BE2C (cell line): ENCODE data around the gene ZNF827.

Experiments
- DNase-seq: peaks from one replicate; pipeline ENCODE4 v3.0.0-alpha.2; 2020
- H3K27me3 ChIP-seq: fragments of 250-450 bp; sonication (Bioruptor Pico); 2 replicates; pipeline ENCODE4 v1.5.1; 2020; ENCODE audit warnings: mild to moderate bottlenecking
- H3K36me3 ChIP-seq: fragments of 250-450 bp; sonication (Bioruptor Pico); 2 replicates; pipeline ENCODE4 v1.5.1; 2020; ENCODE audit warnings: mild to moderate bottlenecking
- H3K4me1 ChIP-seq: fragments of 250-450 bp; sonication (Bioruptor Pico); 2 replicates; pipeline ENCODE4 v1.5.1; 2020
- H3K4me3 ChIP-seq: 2 replicates; pipeline ENCODE4 v1.5.1; 2011; ENCODE audit warnings: low read depth, low read length
- H3K9me3 ChIP-seq: fragments of 250-450 bp; sonication (Bioruptor Pico); 2 replicates; pipeline ENCODE4 v1.5.1; 2020
- CTCF ChIP-seq: IDR thresholded peaks from 2 replicates; pipeline ENCODE4 v1.5.1; 2012; ENCODE audit warnings: mild to moderate bottlenecking, low read depth, low read length

ZNF827 gene

GRCh38 chr4:145860897-145861296, 77.7 kb downstream of the ZNF827 start:
- H3K4me1 ChIP-seq, result no peaks in the 10 kb centered on the region
- H3K9me3 ChIP-seq, result no peaks in the 10 kb centered on the region
- no peak overlapping the region for H3K4me3 ChIP-seq
- no peak for DNase-seq
- H3K27me3 ChIP-seq, result no peaks in the 10 kb centered on the region
- no peak for TF ChIP-seq CTCF
- no peaks in the 10 kb centered on the region for H3K36me3 ChIP-seq

GRCh38 chr4:145860446-145860845, 78.2 kb downstream of the ZNF827 start:
- no peak for TF ChIP-seq CTCF
- H3K4me3 ChIP-seq, result no peak overlapping the region
- H3K9me3 ChIP-seq, result no peaks in the 10 kb centered on the region
- no peaks in the 10 kb centered on the region for H3K27me3 ChIP-seq
- no peaks in the 10 kb centered on the region for H3K36me3 ChIP-seq
- no peak for DNase-seq
- H3K4me1 ChIP-seq, result no peaks in the 10 kb centered on the region

GRCh38 chr4:145859926-145860325, 78.7 kb downstream of the ZNF827 start:
- Histone ChIP-seq H3K9me3 (no peaks in the 10 kb centered on the region), H3K27me3 (no peaks in the 10 kb centered on the region), H3K4me1 (no peaks in the 10 kb centered on the region), H3K4me3 (no peak overlapping the region), H3K36me3 (no peaks in the 10 kb centered on the region)
- DNase-seq, result no peak
- TF ChIP-seq CTCF, result no peak

GRCh38 chr4:145859426-145859825, 79.2 kb downstream of the ZNF827 start:
- no peak for DNase-seq
- Histone ChIP-seq H3K4me3 (no peak overlapping the region), H3K27me3 (no peaks in the 10 kb centered on the region), H3K9me3 (no peaks in the 10 kb centered on the region), H3K4me1 (no peaks in the 10 kb centered on the region), H3K36me3 (no peaks in the 10 kb centered on the region)
- no peak for TF ChIP-seq CTCF

GRCh38 chr4:145852256-145852839, 86.3 kb downstream of the ZNF827 start:
- peaks cover 8% of the 10 kb centered on the region for H3K4me1 ChIP-seq
- TF ChIP-seq CTCF, result no peak
- no peak overlapping the region for H3K4me3 ChIP-seq
- DNase-seq, result no peak
- H3K9me3 ChIP-seq, result no peaks in the 10 kb centered on the region
- H3K27me3 ChIP-seq, result no peaks in the 10 kb centered on the region
- H3K36me3 ChIP-seq, result peaks cover 4% of the 10 kb centered on the region

GRCh38 chr4:145851511-145852201, 87.0 kb downstream of the ZNF827 start:
- no peak for DNase-seq
- Histone ChIP-seq H3K27me3 (no peaks in the 10 kb centered on the region), H3K4me1 (peaks cover 8% of the 10 kb centered on the region), H3K9me3 (no peaks in the 10 kb centered on the region), H3K4me3 (no peak overlapping the region), H3K36me3 (peaks cover 4% of the 10 kb centered on the region)
- TF ChIP-seq CTCF, result no peak
